ENCODE measurements around the gene GREM1. TPM values are rescaled to one million over a fixed set of nuclear protein-coding genes. Genes with fewer than 3 reads are reported as not detected.

GREM1 gene
- total RNA-seq, 4 donors from 2014 or later = 0.31 to 1.0 (median 0.41) TPM; not detected in 1

DNA sequence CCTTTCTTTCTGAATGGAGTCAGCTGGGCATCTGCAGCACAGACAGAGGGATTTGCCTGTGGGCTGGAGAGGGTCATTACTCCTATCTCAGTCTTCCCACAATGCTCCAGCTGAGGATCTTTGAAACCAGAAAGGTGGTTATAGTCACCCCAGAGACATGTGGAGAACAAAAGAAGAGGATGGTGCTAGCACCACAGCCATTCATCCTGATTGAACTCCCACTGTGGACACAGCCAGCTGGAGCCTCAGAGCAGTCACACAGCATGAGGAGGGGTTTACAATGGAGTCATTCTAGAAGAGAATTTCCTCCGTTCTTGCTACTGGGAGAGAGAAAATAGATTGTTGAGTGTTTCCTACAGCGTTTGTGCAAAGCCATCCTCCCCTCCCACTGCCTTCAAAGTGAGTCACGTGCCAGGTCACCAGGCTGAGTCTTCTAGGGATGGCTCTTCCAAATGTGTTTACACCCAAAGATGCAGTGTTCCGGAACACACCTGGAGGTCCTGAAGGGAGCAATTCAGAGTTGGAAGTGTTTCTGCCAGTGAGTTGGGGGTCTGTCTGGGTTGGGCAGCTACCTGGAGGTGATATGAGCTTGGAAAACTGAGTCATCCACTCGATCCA, 18.9 kb upstream of the GREM1 start:
- intact Hi-C loops (cut with DNase I; ENCODE audit: low total_unique reads) = no loop called here
- no peak for TF ChIP-seq POLR2A (IDR thresholded peaks at IDR 0.05)
- TF ChIP-seq, protein P1, sequence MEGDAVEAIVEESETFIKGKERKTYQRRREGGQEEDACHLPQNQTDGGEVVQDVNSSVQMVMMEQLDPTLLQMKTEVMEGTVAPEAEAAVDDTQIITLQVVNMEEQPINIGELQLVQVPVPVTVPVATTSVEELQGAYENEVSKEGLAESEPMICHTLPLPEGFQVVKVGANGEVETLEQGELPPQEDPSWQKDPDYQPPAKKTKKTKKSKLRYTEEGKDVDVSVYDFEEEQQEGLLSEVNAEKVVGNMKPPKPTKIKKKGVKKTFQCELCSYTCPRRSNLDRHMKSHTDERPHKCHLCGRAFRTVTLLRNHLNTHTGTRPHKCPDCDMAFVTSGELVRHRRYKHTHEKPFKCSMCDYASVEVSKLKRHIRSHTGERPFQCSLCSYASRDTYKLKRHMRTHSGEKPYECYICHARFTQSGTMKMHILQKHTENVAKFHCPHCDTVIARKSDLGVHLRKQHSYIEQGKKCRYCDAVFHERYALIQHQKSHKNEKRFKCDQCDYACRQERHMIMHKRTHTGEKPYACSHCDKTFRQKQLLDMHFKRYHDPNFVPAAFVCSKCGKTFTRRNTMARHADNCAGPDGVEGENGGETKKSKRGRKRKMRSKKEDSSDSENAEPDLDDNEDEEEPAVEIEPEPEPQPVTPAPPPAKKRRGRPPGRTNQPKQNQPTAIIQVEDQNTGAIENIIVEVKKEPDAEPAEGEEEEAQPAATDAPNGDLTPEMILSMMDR (IDR thresholded peaks at IDR 0.05 in 4 of 5, conservative IDR thresholded peaks at IDR 0.05 in 1 of 5) = no peak
- Histone ChIP-seq H3K4me3 (no peak overlapping the region), H3K27ac (no peak overlapping the region), H3K4me1 (no peaks in the 10 kb centered on the region), H3K36me3 (no peaks in the 10 kb centered on the region), H3K27me3 (no peaks in the 10 kb centered on the region), H3K9me3 (no peaks in the 10 kb centered on the region)
- no peak for ATAC-seq
- in situ Hi-C loops (cut with MboI; ENCODE audit: low sequenced_read_pairs in 4 of 4) = no loop called here
- DNase-seq = no peak

DNA sequence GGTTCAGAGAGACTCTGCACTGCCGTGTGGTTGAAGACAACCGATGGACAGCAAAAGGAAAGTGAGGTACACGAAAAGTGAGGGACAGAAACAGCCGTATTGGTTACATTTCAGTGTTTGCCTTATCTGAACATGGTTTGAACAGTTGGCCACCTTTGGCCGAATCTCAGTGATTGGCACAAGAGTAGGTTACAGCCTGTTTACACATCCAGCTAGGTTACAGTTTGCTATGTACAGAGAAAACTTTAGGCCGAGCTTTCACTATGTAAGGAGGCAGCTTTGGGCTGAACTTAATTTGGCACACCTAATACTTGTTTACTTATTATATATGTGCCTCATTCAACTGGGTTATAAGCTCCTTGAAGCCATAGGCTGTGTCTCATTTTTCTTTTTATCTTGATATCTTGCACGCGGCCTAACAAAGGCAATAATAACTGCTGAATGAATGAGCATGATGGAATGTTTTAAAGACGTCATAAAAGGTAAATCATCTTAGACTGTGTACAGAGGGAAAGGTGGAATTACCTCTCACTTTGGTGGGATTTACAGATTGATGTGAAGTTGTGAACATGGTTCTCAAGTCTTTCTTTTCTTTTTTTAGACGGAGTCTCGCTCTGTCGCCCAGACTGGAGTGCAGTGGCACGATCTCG, 17.2 kb upstream of the GREM1 start:
- ATAC-seq (no peak), DNase-seq (no peak)
- in situ Hi-C loops (cut with MboI; ENCODE audit: low sequenced_read_pairs in 4 of 4) = no loop called here
- no peak overlapping the region for H3K4me3 ChIP-seq
- H3K27ac ChIP-seq = no peak overlapping the region
- H3K9me3 ChIP-seq = no peaks in the 10 kb centered on the region
- H3K27me3 ChIP-seq = no peaks in the 10 kb centered on the region
- intact Hi-C loops (cut with DNase I; ENCODE audit: low total_unique reads) = no loop called here
- no peaks in the 10 kb centered on the region for H3K4me1 ChIP-seq
- H3K36me3 ChIP-seq = no peaks in the 10 kb centered on the region
- TF ChIP-seq, protein P1 (IDR thresholded peaks at IDR 0.05 in 4 of 5, conservative IDR thresholded peaks at IDR 0.05 in 1 of 5) = no peak
- no peak for TF ChIP-seq POLR2A (IDR thresholded peaks at IDR 0.05)

DNA sequence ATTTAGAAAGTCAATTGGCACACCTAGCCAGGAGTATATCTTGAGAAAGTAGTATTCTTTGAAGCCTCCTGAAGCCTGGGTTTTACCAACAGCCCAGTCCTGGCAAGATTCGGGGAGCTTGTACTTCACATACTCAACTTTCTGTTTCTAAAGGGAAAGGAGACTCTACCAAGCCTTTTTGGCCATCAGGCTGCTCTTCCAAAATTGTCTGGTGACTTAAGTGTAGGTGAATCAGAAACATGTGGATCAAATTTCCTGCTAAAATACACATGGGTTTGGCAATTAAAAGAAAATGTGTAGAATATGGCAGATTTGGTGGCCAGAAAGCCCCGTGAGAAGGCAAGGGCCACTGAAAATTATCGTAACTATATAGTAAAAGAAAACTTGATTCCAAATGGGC, 15.9 kb upstream of the GREM1 start:
- Histone ChIP-seq H3K4me1 (no peaks in the 10 kb centered on the region), H3K27ac (no peak overlapping the region), H3K4me3 (no peak overlapping the region), H3K9me3 (no peaks in the 10 kb centered on the region), H3K36me3 (no peaks in the 10 kb centered on the region), H3K27me3 (no peaks in the 10 kb centered on the region)
- in situ Hi-C loops (cut with MboI; ENCODE audit: low sequenced_read_pairs in 4 of 4) = no loop called here
- intact Hi-C loops (cut with DNase I; ENCODE audit: low total_unique reads) = no loop called here
- DNase-seq = no peak
- no peak for ATAC-seq
- TF ChIP-seq, protein P1 (IDR thresholded peaks at IDR 0.05 in 4 of 5, conservative IDR thresholded peaks at IDR 0.05 in 1 of 5) = no peak
- no peak for TF ChIP-seq POLR2A (IDR thresholded peaks at IDR 0.05)

DNA sequence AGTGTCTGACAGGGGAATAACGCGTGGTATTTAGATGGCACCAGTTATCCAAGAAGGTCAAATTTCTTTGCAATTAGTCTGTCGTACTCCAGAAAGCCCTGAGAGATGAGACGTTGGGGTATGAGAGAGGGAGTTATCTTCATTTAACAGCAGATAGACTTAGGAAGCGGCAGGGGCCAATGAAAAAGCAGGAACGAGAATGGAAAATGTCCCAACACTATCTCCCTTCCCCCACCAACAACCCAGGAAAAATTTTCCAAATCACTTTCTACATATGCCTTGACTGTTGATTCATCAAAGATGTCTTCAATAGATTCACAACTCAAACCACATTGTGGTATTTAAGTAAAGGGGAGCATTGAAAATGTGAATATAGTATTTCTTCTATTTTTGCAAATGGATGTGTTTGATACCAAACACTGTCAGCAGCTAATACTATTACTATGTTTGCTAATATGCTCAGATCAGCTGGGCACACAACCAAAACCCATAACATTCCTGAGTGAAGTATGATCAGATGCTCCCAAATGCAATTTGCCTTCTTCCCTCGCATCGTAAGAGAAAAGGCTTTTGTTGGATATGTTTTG, 13.3 kb upstream of the GREM1 start:
- Histone ChIP-seq H3K4me3 (no peak overlapping the region), H3K36me3 (no peaks in the 10 kb centered on the region), H3K27me3 (peaks cover 0 to 6% (median 0%) of the 10 kb centered on the region in 3 donors), H3K4me1 (no peaks in the 10 kb centered on the region), H3K9me3 (no peaks in the 10 kb centered on the region), H3K27ac (no peak overlapping the region)
- TF ChIP-seq, protein P1 (IDR thresholded peaks at IDR 0.05 in 4 of 5, conservative IDR thresholded peaks at IDR 0.05 in 1 of 5) = no peak
- TF ChIP-seq POLR2A (IDR thresholded peaks at IDR 0.05) = no peak
- no peak for ATAC-seq
- DNase-seq = no peak
- intact Hi-C loops (cut with DNase I; ENCODE audit: low total_unique reads) (no loop called here), in situ Hi-C loops (cut with MboI; ENCODE audit: low sequenced_read_pairs in 4 of 4) (no loop called here)
